ENCODE results near the gene EMX1.

EMX1 gene

GRCh38 chr2:72982219-72982618 is 64.9 kb downstream of the EMX1 start:
- no peak for DNase-seq

DNA sequence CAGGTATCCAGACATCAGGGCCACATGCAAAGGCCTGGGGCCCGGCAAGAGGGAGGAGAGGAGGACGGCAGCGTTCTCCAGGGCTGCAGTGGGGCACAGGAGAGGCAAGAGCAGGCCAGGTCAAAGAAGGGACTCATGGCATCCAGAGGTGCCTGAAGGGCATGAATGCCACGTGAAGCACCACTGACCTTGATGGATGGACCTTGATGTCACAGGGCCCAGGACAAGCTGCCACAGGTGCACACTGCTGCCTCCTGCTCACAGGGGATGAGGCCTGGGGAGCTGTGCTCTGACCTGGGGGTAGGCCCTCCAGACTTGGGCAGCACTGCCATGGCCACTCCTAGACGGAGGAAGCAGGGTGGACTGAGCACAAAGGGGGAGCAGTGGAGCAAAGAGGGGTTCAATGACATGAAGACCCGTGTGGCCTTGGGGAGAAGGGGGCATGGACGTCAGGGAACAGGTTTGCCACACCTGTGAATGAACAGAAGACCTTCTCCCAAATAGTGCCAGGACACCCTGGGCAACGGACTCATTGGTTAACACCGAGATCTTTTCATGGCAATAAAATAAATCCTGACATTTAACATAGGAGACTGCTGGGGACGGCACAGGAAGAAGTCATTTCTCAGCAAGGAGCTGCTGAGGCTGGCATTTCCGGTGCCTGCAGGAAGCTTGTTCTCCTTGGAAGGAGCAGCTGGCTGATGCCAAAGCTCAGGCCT is 65.6 kb downstream of the EMX1 start:
- no peak for DNase-seq

DNA sequence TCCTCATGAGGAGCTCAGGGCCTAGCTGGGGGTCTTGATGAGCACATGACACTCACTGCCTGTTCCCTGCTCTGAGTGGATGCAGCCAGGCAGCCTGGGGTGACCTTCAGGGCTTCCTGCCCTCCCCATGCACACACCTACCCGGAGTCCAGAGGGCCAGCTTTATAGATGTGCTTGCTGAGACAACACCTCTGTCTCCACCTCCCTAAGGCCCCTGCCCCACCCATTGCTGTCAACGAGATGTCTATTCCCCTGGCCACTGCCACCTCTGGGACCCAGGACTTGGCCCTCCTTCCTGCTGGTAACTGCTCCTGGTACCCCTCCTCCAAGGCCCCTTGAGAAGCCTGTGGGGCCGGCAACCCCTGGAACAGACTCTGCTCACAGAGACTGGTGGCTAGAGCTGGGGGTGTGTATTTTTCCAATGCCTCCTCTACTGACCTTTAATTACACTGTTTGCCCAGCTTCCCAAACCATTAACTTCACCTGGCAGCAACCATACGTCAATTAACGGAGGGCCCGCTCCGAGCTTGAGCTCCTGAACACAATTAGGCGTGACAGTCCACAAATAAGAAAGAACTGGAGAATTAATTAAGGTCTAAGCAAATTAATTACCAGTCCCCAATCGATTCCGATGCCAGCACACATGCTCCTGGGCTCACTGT is 66.3 kb downstream of the EMX1 start:
- no peak for DNase-seq

DNA sequence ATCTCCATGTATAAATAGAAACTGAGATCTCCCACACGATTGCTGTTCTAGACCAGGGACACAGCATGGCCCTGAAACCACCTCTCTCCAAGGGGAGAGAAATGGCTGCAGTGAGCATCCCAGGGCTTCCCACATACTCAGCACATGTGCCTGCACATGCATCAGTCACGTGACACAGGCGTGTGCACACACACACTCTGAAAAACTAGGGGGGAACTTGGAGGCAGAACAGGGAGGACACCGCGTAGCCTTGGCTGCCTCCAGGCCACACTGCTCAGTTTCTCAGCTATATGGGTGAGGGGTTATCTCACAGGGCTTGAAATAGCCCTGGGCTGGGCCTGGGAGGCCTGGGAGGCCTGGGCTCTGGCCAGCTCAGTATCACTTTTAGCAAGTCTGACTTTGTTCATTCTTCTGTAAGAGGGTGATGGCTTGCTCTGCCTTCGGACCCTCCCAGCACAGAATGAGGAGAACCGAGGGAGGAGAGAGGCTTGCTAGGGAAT is 66.9 kb downstream of the EMX1 start:
- DNase-seq: no peak

All from T-helper 1 cell (primary cell).